GM21786 (cell line): ENCODE data around the gene ADAMTS2.

Experiments used
- ATAC-seq: cut with Tn5 transposase; IDR thresholded peaks from one replicate; pipeline ENCODE4 v1.9.1; 2021; ENCODE audit not compliant: unreplicated experiment

The ADAMTS2 gene

DNA sequence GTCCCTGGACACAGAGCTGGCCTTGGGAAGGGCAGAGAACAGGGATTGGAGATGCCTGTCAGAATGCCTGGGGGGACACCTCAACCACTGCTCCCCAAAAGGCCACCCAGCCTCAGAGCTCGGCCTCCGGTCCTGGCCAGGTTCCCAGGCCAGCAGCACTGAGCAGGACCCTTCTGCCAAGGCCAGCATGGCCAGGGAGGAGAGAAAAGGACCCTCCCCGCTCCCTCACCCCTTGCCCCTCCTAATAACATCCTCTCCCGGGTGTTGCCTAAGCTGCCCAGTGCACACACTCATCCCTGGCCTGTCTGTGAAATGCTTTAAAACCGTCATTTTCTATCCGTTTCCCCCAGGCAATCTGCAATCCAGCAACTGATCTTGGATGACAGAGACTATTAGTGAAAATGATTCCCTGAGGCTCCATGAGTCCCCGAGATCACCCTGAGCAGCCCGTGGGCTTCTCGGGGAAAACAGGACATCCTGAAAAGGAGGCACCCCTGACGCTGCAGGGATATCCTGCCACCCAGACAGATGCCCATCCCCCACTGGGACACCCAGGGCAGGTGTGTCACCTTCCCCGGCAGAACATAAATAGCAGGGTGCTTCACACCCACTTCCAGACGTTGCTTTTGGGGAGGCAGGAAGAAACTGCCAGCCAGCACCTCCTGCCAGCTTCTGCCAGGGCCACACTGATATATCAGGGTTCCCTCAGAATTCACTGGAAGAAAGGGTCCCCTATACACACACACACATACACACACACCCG is 75.3 kb downstream of the ADAMTS2 start:
- no peak for ATAC-seq

DNA sequence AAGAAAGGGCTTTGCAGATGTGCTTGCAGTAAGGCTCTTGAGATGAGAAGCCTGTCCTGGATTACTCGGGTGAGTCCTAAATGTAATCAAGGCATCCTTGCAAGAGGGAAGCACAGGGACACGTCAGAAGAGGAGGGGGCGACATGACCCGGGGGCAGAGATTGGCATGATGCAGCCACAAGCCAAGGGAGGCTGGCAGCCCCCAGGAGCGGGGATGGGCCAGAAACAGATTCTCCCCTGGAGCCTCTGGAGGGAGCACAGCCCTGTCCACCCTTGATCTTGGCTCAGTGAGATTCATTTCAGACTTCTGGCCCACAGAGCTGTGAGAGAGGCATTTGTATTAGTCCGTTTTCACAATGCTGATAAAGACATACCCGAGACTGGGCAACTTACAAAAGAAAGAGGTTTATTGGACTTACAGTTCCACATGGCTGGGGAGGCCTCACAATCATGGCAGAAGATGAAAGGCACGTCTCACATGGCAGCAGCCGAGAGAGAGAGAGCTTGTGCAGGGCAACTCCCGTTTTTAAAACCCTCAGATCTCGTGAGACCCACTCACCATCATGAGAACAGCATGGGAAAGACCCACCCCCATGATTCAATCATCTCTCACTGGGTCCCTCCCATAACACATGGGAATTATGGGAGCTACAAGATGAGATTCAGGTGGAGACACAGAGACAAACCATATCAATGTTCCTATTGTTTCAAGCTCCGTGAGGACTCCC is 76.1 kb downstream of the ADAMTS2 start:
- no peak for ATAC-seq

DNA sequence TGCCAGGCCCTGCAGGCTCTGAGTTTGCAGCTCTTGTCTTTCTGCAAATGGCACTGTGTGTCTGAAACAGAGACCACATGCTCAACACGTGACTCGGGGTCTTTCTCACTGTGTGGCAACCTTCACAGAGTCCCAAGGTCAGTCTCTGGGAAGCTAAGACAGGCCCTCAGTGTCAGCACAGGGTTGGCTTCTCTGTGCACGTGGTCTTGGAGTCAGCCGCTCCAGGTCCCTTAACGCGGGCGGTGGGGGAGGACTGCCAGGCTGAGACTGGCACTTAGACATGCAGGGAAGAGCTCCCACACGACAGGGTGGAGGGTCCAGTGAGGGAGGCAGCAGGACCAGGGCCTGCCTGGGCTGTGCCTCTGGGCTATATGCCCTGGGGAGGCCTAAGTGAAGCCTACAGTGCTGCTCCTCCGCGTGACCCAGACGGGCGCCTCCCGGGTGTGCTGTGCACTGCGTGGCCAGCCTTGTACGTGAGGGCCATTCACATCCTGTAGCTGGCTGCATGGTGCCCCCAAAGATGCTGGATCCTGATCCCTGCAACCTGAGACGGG is 76.8 kb downstream of the ADAMTS2 start:
- no peak for ATAC-seq

DNA sequence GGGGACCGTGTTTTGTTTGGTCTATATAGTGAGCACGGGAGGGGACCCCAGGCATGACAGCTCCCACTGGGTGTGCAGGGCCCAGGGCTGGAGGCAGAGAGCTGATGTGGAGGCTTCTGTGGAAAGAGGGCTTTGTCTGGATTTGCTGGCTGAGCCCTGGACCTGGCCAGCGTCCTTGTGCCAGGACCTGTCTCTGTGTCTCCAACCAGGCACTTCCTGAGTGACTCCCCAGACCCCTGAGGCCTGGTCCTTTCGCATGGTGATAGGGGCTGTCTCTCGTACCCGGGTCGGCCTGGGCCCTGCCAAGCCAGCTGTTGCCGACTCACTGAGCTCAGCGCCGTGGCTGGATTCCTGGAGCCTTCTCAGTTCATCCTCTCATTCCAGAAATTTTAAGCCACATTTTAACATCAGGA is 77.6 kb downstream of the ADAMTS2 start:
- no peak for ATAC-seq

DNA sequence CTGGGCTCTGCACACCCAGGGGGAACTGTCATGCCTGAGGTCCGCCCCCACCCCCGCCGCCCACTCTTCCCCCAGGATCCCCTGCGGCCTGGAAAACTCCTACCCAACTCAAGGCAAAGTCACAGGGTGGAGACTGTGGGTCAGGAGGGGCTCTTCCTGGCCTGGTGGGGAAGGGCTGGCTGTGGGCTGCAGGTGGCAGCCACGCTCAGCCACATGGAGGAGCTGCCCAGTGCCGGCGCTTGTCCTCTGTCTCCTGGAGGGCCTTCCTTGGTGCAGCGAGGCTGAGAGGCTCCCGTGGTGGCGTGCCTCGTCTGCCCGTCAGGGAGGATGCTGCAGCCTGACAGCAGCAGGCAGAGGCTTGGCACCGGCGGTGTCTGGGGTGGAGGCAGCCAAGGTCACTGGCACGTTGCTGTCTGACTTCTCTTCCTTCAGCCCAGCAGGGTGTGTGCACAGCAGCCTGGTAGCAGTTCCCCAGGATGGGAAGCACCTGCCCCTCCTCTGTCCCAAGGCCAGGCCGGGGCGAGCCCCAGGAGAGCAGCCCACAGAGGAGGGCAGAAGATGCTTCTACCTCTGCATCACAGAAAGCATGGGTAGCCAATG is 78.1 kb downstream of the ADAMTS2 start:
- ATAC-seq = no peak

DNA sequence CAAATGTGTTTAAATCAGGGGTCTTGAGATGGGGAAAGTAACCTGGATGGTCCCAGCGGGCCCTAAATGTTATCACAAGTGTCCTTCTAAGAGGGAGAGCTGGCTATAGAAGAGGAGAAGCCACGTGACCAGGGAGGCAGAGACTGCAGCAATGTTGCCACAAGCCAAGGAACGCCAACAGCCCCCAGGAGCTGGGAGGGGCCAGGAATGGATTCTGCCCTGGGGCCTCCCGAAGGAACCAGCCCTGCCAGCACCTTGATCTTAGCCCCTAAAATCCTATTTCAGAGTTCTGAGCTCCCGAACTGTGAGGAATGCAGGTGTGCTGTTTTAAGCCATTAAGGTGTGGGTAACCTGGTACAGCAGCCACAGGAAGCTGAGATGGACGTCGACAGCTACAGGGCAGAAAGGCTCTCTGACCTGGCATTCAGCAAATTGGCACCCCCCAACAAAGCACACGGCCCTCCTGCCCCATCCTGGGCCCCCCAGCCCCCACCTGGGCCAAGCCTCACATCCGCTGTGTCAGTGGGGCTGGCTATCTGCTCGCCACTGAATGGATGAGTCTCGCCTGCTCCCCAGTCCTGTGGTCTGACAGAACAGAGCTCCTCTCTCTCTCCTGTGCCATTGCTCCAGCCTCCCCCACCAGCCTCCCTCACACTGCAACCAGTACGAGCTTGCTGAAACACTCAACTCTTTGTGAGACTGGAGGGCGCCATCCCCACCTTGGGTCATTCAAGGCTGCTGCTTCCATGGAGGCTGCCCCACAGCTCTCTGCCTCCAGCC is 78.8 kb downstream of the ADAMTS2 start:
- ATAC-seq = no peak

DNA sequence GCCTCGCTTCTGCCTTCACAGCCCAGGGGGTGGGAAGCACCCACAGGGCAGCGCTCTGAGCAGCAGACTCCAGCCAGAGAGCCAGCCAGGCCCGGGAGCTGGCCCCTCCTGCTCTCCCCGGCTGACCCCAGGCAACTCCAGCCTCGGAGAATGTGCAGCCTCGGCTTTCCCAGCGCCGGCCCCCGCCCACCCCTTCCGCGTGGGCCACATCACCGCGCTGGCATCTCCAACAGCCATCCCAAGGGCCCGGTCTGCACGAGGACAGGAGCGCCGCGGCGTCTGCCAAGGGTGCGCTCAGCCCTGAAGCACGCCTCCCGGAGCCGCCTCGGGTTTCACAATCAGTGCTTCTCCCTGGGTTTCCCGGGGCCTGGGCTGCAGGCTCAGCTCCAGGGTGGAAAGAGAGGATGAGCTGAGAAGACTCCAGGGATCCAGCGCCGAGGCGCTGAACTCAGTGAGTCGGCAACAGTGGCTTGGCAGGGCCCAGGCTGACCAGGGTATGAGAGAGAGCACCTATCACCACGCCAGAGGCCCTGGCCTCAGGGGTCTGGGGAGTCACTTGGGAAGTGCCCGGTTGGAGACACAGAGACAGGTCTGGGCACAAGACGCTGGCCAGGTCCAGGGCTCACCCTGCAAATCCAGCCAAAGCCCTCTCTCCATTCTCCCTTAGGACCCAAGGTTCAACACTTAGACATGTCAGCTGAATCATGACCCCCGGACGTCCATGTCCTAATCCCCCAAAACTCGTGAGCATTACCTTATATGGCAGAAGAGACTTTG is 79.6 kb downstream of the ADAMTS2 start:
- ATAC-seq = no peak

DNA sequence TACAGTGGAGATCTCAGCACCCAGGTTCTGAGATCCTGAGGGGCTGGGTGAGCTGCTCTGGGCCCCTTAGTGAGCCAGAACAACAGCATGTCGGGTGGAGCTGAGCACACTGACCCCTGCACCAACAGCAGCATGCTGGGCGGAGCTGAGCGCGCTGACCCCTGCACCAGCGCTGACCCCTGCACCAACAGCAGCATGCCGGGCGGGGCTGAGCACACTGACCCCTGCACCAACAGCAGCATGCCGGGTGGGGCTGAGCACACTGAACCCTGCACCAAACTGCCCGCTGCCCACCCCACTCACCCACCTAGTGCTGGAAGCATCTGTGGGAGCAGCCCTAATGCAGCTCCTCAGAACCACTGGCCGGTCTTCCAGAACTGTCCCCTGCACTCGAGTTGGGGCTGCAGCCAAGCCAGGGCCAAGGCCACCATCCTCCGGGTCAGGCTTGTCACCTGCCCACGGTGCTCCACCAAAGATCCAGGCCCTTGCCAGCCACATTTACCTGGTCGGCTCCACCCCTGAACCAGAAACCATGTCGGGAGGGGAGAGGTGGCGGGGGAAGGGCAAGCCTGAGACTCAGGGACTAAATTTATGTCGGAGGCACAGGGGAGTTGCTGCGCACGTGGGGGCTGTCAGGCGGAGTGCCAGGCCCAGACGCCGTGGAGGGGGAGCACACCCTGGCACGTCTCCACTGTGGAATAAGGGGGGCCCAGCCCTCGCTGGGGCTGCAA is 80.3 kb downstream of the ADAMTS2 start:
- ATAC-seq = no peak

DNA sequence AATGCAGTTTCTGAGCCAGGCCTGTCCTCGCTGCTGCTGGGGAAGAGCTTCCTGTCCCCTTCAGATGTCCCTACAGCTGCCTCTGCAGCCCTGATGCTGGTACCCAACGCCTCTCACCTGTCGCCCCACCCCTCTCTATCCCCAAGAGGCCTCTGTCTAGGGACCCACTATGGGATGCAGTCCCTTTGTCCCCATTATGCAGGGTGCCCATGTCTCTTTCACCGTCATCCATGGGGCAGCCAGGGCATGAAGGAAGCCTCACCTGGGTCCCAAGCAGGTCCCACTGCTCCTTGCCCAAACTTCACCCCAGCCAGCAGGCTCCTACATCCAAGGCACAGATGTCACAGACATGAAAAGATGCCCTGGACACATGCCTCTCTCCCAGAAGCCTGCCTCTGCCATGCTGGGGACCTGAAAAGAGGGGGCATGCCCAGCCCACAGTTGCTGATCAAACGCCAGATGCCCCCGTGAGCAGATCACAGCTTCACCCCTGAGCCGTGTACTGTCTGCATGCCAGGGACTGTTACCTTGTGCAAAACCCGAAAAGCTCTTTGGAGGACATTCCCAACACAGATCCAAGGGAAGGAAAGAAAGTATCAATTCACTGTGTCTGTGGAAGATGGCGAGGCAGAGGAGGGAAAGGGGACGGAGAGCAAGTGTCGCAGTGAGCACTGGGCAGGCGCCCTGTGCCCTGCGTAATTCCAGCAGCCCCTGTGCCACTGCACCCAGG is 81.0 kb downstream of the ADAMTS2 start:
- ATAC-seq = no peak

DNA sequence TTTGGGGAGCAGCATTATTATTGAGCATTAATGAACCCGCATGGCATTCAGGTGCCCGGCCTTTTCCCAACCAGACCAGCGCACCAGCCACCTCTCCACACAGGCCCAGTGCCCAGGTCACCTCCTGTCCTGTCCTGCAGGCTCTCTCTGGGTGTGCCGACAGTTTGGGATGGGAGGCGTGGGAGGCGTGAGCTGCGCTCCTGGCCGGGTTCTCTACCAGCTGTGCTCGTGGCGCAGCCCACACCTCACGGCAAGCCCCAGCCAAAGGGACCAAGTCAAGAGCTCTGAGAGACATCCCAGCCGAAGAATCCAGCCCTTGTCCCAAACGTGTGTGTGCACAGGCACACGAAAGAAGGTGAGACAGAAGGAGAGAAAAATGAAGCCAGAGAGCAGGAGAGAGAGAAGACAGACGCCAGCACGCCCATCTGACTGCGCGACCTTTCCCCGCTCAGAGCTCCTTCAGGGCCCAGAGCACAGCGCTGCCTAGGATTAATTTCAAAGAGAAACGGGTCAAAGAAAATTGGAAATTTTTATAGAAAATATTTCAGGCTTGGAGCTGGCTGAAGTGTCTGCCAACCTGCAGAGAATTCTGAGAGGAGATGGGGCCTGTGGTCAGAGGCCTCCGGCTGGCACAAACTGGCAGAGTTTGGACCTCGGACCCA is 81.7 kb downstream of the ADAMTS2 start:
- ATAC-seq = no peak

DNA sequence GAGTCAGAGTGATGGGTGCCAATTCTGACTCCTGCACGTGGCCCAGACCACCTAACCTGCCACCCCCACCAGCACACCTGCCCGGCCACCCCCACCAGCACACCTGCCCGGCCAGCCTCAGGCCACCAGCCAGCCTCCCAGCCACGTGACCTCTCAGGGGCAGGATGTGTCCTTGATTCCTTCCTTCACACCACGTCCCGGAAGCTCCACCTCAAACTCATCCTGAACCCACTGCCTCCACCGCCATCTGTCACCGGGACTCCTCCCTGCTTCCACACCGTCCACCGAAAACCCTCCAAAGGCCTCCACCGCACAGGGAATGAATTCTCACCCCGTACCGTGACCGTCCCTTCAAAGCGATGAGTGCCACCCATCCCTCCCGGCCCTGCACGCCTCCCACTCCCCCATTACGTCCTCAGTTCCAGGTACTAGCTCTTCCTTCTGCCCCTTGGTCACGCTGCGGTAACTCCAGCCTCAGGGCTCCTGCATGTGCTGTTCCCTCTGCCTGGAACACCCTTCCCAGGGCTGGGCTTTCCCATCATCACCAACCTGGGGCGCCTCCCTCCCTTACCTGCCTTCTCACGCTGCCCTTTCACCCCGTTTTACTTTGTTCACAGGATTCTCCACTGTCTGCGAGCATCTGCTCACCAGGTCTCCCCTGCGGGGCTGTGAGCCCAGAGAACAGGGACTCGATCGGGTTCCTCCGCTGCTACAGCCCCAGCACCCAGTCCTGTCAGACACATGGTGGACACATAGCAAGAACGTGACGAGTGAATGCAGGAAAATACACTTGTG is 82.9 kb downstream of the ADAMTS2 start:
- ATAC-seq = no peak

DNA sequence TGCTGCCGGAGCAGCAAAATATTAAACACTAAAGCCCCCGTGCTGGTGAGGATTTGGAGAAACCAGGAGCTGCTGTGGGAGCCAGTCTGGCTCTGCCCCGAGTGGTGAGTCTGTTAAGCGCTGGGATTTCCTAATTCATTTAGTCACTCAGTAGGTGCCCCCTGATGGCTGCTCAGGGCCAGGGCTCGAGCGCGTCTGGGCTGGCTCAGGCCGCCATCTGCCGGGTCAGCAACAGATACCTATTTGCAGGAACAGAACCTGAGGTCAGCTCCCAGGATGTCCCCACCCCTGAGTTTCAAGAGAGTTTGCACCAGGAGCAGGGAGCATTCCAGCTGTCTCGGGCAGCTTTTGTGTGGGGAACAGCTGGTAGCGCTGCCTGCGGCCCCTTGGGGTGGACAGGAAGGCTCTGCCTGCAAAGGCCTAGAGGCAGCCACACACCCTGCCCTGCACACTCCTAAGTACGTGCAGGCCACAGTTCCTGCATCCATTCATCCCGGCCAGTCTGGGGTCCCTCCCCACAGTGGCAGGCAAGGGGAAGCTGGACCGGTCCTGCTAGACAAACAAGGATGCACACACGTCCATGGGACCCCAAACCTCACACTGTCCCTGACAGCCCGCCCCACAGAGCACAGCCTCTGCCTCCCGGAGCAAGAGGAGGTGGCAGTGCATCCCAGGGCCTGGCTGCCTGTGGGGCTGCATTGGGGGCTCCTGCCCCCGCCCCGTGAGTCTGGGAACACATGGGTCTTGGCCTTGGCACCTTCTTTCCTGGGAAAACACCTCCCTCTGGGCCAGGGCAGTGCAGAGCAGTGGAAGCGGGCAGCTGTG is 83.7 kb downstream of the ADAMTS2 start:
- ATAC-seq = no peak

DNA sequence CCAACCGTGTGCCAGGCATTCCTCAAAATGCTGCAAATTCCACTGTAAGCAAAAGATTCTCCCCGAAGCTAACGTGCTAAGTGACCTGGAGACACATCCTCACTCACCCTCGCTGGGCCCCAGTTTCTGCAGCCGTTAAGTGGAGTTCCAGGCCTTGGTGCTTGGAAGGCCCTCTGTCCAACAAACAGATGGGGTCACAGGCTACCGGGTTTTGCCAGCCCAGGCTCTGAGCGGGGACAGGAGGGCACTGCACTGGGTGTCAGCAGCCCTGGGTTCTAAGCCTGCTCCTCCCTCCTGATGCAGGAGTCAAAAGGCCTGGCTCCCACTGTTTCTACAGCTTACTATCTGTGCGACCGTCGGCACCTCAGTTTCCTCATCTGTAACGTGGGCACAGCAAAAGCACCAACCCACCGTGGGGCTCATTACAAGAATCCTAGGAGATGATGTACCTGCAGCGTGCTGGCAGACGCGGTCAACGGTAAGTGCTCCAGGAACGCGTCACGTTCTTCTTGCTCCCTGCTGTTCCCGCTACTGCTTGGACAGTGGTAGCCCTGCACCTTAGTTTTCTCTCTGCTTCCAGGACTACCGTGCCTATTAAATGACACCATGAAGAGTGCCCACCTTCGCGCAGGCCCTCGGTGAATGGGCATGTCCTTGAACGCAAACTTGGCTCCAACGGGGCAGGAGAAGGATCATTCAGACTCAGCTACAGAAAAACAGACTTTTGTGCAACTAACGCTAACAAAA is 84.8 kb downstream of the ADAMTS2 start:
- ATAC-seq = no peak

DNA sequence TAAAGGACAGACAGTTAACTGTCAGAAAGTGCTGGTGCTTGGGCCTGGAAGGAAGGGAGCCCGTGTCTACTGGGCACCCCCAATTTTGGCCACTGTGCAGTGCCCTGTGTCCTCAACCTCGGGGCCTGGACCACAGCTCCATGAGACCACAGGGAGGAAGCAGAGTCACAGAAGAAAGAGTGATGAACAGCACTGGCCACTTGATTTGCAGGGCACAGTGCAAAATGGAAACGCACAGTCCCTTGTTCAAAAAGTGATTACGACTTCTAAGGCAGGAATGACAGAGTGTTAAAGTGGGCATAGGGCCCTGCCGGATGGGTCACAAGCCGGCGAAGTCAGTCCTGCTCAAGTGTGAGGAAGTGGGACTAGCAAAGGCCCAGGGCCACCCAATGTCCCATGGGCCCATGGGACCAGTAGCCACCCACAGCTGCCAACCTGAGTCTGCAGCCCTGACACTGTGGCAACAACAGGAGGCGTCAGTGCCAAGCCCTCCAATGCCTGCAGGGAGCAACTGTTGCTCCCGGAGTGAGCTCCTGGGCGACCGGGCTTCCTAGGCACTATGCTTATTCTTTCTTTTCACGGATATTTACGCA is 85.4 kb downstream of the ADAMTS2 start:
- no peak for ATAC-seq

DNA sequence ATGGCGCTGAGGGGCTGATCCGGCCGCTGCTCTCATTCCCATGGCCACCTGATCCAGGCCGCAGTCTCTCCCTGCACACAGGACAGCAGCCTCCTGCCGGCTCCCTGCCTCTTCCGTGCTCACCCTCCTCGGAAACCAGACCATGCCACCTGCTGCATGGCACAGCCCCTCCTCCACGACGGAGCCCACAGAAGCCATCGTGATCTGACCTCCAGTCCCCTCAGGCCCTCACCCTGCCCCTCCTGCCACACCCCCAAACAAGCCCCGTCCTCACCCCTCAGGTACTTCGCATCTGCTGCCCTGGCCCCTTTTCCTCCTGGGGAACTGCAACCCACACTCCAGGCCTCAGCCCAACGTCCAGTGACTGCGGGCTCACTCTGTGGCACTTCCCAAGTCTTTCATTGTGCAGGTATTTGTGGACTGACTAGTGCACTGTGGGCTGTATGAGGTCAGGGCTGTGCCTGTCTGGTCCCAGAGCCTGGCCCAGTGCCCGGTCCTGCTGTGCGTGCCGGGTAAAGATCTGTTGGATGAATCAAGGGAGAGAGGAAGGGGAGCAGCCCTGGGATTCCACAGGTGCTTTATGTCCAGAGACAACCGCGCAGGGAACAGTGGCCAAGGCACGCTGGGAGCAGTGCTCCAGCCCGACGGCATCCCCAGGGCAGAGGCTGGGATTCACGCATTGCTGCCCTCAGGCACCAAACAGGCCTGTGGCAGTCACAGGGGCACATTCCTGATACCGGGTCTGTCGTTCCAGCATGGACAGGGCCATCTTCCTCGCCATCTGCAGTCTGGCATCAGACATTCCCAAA is 86.1 kb downstream of the ADAMTS2 start:
- no peak for ATAC-seq
